Measurements from ENCODE around the gene SERTM1. TPM values are rescaled to one million over a fixed set of nuclear protein-coding genes. Genes with fewer than 3 reads are reported as not detected.

Gene SERTM1
- total RNA-seq, 4 donors from 2014 or later = not detected

DNA sequence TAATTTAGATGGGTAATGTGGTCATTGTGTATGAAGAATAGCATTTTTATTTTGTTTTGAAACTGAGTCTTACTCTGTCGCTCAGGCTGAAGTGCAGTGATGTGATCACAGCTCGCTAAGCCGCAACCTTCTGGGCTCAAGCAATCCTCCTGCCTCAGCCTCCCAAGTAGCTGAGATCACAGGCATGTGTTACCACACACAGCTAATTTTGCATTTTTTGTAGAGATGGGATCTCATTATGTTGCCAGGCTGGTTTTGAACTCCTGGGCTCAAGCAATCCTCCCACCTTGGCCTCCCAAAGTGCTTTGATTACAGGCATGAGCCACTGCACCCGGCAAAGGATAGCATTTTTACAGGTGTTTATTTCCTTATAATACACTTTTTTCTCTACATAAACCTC lies 36.6 kb downstream of the SERTM1 start:
- Histone ChIP-seq H3K9me3 (no peaks in the 10 kb centered on the region), H3K4me1 (no peaks in the 10 kb centered on the region), H3K27ac (no peak overlapping the region), H3K4me3 (no peak overlapping the region), H3K27me3 (no peaks in the 10 kb centered on the region), H3K36me3 (no peaks in the 10 kb centered on the region)
- no peak for DNase-seq
- 82 to 85% methylated on average over 3 to 4 of the region's 4 CpGs for WGBS, 2 donors
- intact Hi-C loops (cut with DNase I) = no loop called here
- TF ChIP-seq, protein P1, sequence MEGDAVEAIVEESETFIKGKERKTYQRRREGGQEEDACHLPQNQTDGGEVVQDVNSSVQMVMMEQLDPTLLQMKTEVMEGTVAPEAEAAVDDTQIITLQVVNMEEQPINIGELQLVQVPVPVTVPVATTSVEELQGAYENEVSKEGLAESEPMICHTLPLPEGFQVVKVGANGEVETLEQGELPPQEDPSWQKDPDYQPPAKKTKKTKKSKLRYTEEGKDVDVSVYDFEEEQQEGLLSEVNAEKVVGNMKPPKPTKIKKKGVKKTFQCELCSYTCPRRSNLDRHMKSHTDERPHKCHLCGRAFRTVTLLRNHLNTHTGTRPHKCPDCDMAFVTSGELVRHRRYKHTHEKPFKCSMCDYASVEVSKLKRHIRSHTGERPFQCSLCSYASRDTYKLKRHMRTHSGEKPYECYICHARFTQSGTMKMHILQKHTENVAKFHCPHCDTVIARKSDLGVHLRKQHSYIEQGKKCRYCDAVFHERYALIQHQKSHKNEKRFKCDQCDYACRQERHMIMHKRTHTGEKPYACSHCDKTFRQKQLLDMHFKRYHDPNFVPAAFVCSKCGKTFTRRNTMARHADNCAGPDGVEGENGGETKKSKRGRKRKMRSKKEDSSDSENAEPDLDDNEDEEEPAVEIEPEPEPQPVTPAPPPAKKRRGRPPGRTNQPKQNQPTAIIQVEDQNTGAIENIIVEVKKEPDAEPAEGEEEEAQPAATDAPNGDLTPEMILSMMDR (IDR thresholded peaks at IDR 0.05) = no peak
- TF ChIP-seq POLR2A (IDR thresholded peaks at IDR 0.05) = no peak

DNA sequence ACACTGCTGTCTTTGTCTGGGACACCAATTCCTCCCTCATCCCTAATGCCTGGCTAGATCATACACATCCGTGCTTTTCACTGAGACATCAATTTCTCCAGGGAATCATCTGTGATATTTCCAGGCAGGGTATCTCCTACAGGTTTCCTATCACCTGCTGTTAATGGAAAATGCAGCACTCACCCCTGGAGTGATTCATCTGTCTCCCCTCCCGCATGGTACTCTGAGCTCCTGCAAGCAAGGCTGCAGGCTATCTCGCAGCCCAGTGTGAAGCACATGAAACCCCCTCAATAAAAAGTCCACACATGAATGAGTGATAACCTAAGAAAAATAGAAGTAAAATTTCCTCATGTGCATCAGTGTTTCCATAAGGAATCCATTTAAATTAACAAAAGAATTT lies 38.5 kb downstream of the SERTM1 start:
- no peaks in the 10 kb centered on the region for H3K27me3 ChIP-seq
- no peak overlapping the region for H3K27ac ChIP-seq
- WGBS, 2 donors = 56 to 64% methylated on average over 3 of the region's 3 CpGs
- intact Hi-C loops (cut with DNase I) = no loop called here
- H3K4me1 ChIP-seq = no peaks in the 10 kb centered on the region
- no peak overlapping the region for H3K4me3 ChIP-seq
- no peak for TF ChIP-seq POLR2A (IDR thresholded peaks at IDR 0.05)
- TF ChIP-seq, protein P1 (IDR thresholded peaks at IDR 0.05) = no peak
- H3K36me3 ChIP-seq = no peaks in the 10 kb centered on the region
- no peak for DNase-seq
- H3K9me3 ChIP-seq = no peaks in the 10 kb centered on the region

DNA sequence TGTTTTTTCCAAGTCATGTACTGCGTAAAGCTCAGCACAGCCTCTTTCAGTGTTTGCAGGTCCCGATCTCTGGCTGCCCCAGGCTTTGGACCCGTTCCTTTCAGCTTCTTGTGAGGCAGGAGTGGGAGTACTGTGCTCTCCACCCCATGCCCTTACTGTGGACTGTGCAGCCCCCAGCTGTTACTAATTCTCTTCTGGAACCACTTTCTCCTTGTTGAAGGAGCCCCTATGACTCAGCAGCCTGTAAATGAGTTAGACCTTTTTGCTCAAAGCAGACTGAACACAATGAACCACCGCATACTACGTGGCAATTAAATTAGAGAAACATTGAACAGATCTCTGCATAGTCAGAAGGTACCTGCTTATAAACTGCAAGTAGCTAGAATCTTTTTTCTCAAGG lies 39.0 kb downstream of the SERTM1 start:
- Histone ChIP-seq H3K9me3 (no peaks in the 10 kb centered on the region), H3K27me3 (no peaks in the 10 kb centered on the region), H3K4me1 (no peaks in the 10 kb centered on the region), H3K36me3 (no peaks in the 10 kb centered on the region), H3K27ac (no peak overlapping the region), H3K4me3 (no peak overlapping the region)
- intact Hi-C loops (cut with DNase I) = no loop called here
- 53 to 68% methylated on average over 5 of the region's 5 CpGs for WGBS, 2 donors
- TF ChIP-seq, protein P1 (IDR thresholded peaks at IDR 0.05) = no peak
- no peak for TF ChIP-seq POLR2A (IDR thresholded peaks at IDR 0.05)
- DNase-seq = no peak

DNA sequence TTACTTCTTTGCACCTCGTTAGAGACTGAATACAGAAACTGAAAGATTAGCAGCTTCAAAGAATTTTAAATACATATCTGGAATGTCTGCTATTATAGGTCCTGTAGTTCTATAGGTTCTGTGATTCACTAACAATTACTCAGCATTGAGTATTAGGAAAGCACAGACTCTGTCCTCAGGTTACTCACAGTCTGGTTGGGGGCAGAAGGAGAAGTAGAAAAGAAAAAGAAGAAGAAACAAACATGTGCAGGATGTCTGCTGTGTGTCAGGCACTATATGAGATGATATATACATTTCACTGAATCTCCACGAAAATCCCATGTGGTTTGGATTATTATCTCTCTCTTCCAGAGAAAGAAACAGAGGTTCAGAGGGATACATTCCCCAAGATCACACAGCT lies 40.1 kb downstream of the SERTM1 start:
- H3K36me3 ChIP-seq = no peaks in the 10 kb centered on the region
- no peaks in the 10 kb centered on the region for H3K27me3 ChIP-seq
- no peak overlapping the region for H3K4me3 ChIP-seq
- no peaks in the 10 kb centered on the region for H3K4me1 ChIP-seq
- intact Hi-C loops (cut with DNase I) = no loop called here
- no peak for DNase-seq
- WGBS, 2 donors = 14 to 15% methylated on average over 2 of the region's 2 CpGs
- H3K27ac ChIP-seq = no peak overlapping the region
- no peak for TF ChIP-seq POLR2A (IDR thresholded peaks at IDR 0.05)
- TF ChIP-seq, protein P1 (IDR thresholded peaks at IDR 0.05) = no peak
- H3K9me3 ChIP-seq = no peaks in the 10 kb centered on the region

DNA sequence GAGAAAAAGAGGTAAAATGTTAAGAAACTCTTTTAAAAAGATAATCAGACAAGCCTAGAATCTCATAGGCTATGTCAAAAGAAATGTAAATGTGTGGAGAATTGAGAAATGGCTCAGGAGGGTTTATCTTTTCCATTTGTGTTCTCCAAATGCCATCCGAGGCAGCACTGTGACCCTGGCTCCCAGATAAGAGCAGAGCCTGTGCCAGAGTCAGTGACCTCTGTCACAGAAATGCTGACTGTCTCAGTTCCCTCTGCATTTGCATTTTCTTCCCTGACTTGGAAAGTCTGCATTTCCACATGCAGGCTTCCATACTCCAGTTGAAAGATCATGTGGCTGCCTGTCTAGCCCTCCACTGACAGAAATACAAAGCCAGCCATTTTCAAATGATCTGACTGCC lies 42.0 kb downstream of the SERTM1 start:
- no peak for DNase-seq
- Histone ChIP-seq H3K4me3 (no peak overlapping the region), H3K27ac (no peak overlapping the region), H3K27me3 (no peaks in the 10 kb centered on the region), H3K36me3 (no peaks in the 10 kb centered on the region), H3K9me3 (no peaks in the 10 kb centered on the region), H3K4me1 (no peaks in the 10 kb centered on the region)
- TF ChIP-seq POLR2A (IDR thresholded peaks at IDR 0.05) = no peak
- TF ChIP-seq, protein P1 (IDR thresholded peaks at IDR 0.05) = no peak
- intact Hi-C loops (cut with DNase I) = no loop called here
- WGBS, 2 donors = 45 to 57% methylated on average over 1 of the region's 1 CpG
